Forelimb muscle (tissue), 1 donor: ENCODE measurements around the gene ZNF445. TPM values are rescaled to one million over a fixed set of nuclear protein-coding genes. Genes with fewer than 3 reads are reported as not detected.
"Not testable (repeated sequence)": the region's sequence is repeated elsewhere in the genome, so short reads cannot be mapped to it uniquely, and the experiment has no call there.

Source experiments
- DNase-seq: peaks from one replicate; pipeline ENCODE4 v3.0.0-alpha.2; 2013; ENCODE audit warnings: low read depth
- polyA plus RNA-seq: library from polyadenylated mRNA; unstranded; fragments of 120-200 nt; gene quantifications from one replicate; pipeline ENCODE4 v1.2.1, GENCODE V29; 2013; ENCODE audit not compliant: insufficient read length

The ZNF445 gene
- polyA plus RNA-seq, 1 donor: 15.4 TPM

GRCh38 chr3:44436181-44436580 lies 41.3 kb downstream of the ZNF445 start:
- DNase-seq: no peak

GRCh38 chr3:44434834-44435510 lies 42.5 kb downstream of the ZNF445 start:
- no peak for DNase-seq

- no peak for DNase-seq
Observed at GRCh38 chr3:44430466-44430865, 47.0 kb downstream of the ZNF445 start.

- no peak for DNase-seq
Observed at GRCh38 chr3:44429459-44429858, 48.0 kb downstream of the ZNF445 start.

GRCh38 chr3:44428910-44429309 lies 48.6 kb downstream of the ZNF445 start:
- no peak for DNase-seq

GRCh38 chr3:44427683-44428082 lies 49.8 kb downstream of the ZNF445 start:
- no peak for DNase-seq

- DNase-seq: no peak
Observed at GRCh38 chr3:44424758-44425157, 52.7 kb downstream of the ZNF445 start.

- no peak for DNase-seq
Observed at GRCh38 chr3:44421280-44421679, 56.2 kb downstream of the ZNF445 start.

GRCh38 chr3:44420676-44421075 lies 56.8 kb downstream of the ZNF445 start:
- no peak for DNase-seq

- no peak for DNase-seq
Observed at GRCh38 chr3:44419923-44420650, 57.4 kb downstream of the ZNF445 start.

- DNase-seq: no peak
Observed at GRCh38 chr3:44419116-44419922, 58.2 kb downstream of the ZNF445 start.

GRCh38 chr3:44418549-44418948 lies 58.9 kb downstream of the ZNF445 start:
- no peak for DNase-seq

- not testable (repeated sequence) for DNase-seq
Observed at GRCh38 chr3:44418118-44418517, 59.4 kb downstream of the ZNF445 start.

GRCh38 chr3:44416031-44417030 lies 61.1 kb downstream of the ZNF445 start:
- no peak for DNase-seq

- DNase-seq: no peak
Observed at GRCh38 chr3:44415421-44415820, 62.0 kb downstream of the ZNF445 start.

- no peak for DNase-seq
Observed at GRCh38 chr3:44414517-44415090, 62.9 kb downstream of the ZNF445 start.

- DNase-seq: no peak
Observed at GRCh38 chr3:44412365-44412764, 65.1 kb downstream of the ZNF445 start.

GRCh38 chr3:44411031-44411645 lies 66.3 kb downstream of the ZNF445 start:
- no peak for DNase-seq

- DNase-seq: no peak
Observed at GRCh38 chr3:44409640-44410410, 67.6 kb downstream of the ZNF445 start.

GRCh38 chr3:44402548-44402947 lies 74.9 kb downstream of the ZNF445 start:
- DNase-seq: no peak
